WI38 (cell line): ENCODE results near the gene PPIL1.

Source experiments
- H3K4me3 ChIP-seq: 2 replicates; pipeline ENCODE4 v1.5.1; 2011; ENCODE audit warnings: low read depth, mild to moderate bottlenecking, control low read depth, low read length
- TF ChIP-seq, protein P1 (sequence below): IDR thresholded peaks from 2 replicates; pipeline ENCODE4 v1.5.1; 2012; ENCODE audit warnings: low read depth, mild to moderate bottlenecking, control low read depth, low read length

The PPIL1 gene

GRCh38 chr6:36873115-36873514 lies 1.5 kb downstream of the PPIL1 start:
- TF ChIP-seq, protein P1, sequence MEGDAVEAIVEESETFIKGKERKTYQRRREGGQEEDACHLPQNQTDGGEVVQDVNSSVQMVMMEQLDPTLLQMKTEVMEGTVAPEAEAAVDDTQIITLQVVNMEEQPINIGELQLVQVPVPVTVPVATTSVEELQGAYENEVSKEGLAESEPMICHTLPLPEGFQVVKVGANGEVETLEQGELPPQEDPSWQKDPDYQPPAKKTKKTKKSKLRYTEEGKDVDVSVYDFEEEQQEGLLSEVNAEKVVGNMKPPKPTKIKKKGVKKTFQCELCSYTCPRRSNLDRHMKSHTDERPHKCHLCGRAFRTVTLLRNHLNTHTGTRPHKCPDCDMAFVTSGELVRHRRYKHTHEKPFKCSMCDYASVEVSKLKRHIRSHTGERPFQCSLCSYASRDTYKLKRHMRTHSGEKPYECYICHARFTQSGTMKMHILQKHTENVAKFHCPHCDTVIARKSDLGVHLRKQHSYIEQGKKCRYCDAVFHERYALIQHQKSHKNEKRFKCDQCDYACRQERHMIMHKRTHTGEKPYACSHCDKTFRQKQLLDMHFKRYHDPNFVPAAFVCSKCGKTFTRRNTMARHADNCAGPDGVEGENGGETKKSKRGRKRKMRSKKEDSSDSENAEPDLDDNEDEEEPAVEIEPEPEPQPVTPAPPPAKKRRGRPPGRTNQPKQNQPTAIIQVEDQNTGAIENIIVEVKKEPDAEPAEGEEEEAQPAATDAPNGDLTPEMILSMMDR, result no peak
- no peak overlapping the region for H3K4me3 ChIP-seq

- TF ChIP-seq, protein P1, result no peak
- H3K4me3 ChIP-seq, result no peak overlapping the region
Measured at GRCh38 chr6:36871686-36872085, 2.9 kb downstream of the PPIL1 start.

GRCh38 chr6:36867471-36868224 lies 7.0 kb downstream of the PPIL1 start:
- TF ChIP-seq, protein P1, result no peak
- H3K4me3 ChIP-seq, result no peak overlapping the region

GRCh38 chr6:36865835-36866234 lies 8.8 kb downstream of the PPIL1 start:
- TF ChIP-seq, protein P1, result no peak
- no peak overlapping the region for H3K4me3 ChIP-seq

- TF ChIP-seq, protein P1, result no peak
Measured at GRCh38 chr6:36863670-36864540, 10.7 kb downstream of the PPIL1 start.

DNA sequence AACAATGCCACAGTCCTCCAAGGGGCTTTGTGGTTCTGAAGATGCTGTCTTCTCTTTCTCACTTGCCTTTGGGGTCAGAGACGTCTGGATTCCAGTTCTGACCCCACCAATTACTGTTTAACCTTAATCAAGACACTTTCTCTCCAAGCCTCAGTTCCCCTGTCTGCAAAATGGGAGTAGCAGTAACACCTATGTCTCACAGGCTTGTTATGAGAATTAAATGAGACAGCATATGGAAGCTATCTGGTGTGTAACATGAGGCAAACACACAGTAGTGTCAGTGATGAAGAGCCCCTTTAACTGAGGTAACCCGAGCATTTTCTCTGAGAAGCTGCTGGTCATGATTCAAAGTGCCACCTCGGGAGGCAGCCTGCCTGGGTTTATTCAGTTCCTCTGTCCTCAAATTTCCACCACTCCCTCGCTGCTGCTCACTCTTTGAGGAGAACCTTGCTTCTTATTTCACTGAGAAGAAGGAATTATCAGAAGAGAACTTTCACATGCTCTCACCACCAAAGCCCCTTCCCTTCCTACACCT lies 11.7 kb downstream of the PPIL1 start:
- TF ChIP-seq, protein P1, result no peak
- no peak overlapping the region for H3K4me3 ChIP-seq

More at GRCh38 chr6:36863670-36864540, 10.7 kb downstream of the PPIL1 start:
- no peak overlapping the region for H3K4me3 ChIP-seq
